ENCODE results near the gene ZNF831. TPM values are rescaled to one million over a fixed set of nuclear protein-coding genes. Genes with fewer than 3 reads are reported as not detected.

Gene ZNF831
- total RNA-seq, 1 experiment from 2014 or later, result not detected

GRCh38 chr20:59242714-59243626 lies 79.3 kb downstream of the ZNF831 start:
- no peaks in the 10 kb centered on the region for H3K27me3 ChIP-seq (ENCODE audit: control insufficient read depth, insufficient read depth, low read length)
- H3K36me3 ChIP-seq (replicated peaks; ENCODE audit: control insufficient read depth, insufficient read depth, low read length), result no peaks in the 10 kb centered on the region
- DNase-seq, result no peak
- no peak overlapping the region for H3K4me3 ChIP-seq (ENCODE audit: insufficient read depth, low read depth, low read length)

- Histone ChIP-seq H3K4me3 (ENCODE audit: insufficient read depth, low read depth, low read length) (no peak overlapping the region), H3K27me3 (ENCODE audit: control insufficient read depth, insufficient read depth, low read length) (no peaks in the 10 kb centered on the region), H3K36me3 (replicated peaks; ENCODE audit: control insufficient read depth, insufficient read depth, low read length) (no peaks in the 10 kb centered on the region)
- no peak for DNase-seq
Measured at GRCh38 chr20:59246691-59247400, 83.2 kb downstream of the ZNF831 start.

GRCh38 chr20:59247731-59248684 lies 84.4 kb downstream of the ZNF831 start:
- DNase-seq, result no peak
- no peak overlapping the region for H3K4me3 ChIP-seq (ENCODE audit: insufficient read depth, low read depth, low read length)
- H3K27me3 ChIP-seq (ENCODE audit: control insufficient read depth, insufficient read depth, low read length), result no peaks in the 10 kb centered on the region
- H3K36me3 ChIP-seq (replicated peaks; ENCODE audit: control insufficient read depth, insufficient read depth, low read length), result no peaks in the 10 kb centered on the region

- DNase-seq, result no peak
- H3K4me3 ChIP-seq (ENCODE audit: insufficient read depth, low read depth, low read length), result no peak overlapping the region
- H3K27me3 ChIP-seq (ENCODE audit: control insufficient read depth, insufficient read depth, low read length), result no peaks in the 10 kb centered on the region
- H3K36me3 ChIP-seq (replicated peaks; ENCODE audit: control insufficient read depth, insufficient read depth, low read length), result no peaks in the 10 kb centered on the region
Measured at GRCh38 chr20:59250293-59250692, 86.7 kb downstream of the ZNF831 start.

GRCh38 chr20:59253325-59253724 lies 89.7 kb downstream of the ZNF831 start:
- Histone ChIP-seq H3K27me3 (ENCODE audit: control insufficient read depth, insufficient read depth, low read length) (no peaks in the 10 kb centered on the region), H3K4me3 (ENCODE audit: insufficient read depth, low read depth, low read length) (no peak overlapping the region), H3K36me3 (replicated peaks; ENCODE audit: control insufficient read depth, insufficient read depth, low read length) (no peaks in the 10 kb centered on the region)
- no peak for DNase-seq

GRCh38 chr20:59253779-59254319 lies 90.2 kb downstream of the ZNF831 start:
- no peaks in the 10 kb centered on the region for H3K27me3 ChIP-seq (ENCODE audit: control insufficient read depth, insufficient read depth, low read length)
- no peaks in the 10 kb centered on the region for H3K36me3 ChIP-seq (replicated peaks; ENCODE audit: control insufficient read depth, insufficient read depth, low read length)
- no peak for DNase-seq
- H3K4me3 ChIP-seq (ENCODE audit: insufficient read depth, low read depth, low read length), result no peak overlapping the region

- no peaks in the 10 kb centered on the region for H3K36me3 ChIP-seq (replicated peaks; ENCODE audit: control insufficient read depth, insufficient read depth, low read length)
- no peak for DNase-seq
Measured at GRCh38 chr20:59255256-59255655, 91.6 kb downstream of the ZNF831 start.

GRCh38 chr20:59258221-59258621 lies 94.6 kb downstream of the ZNF831 start:
- no peak for DNase-seq
- Histone ChIP-seq H3K4me3 (ENCODE audit: insufficient read depth, low read depth, low read length) (no peak overlapping the region), H3K36me3 (replicated peaks; ENCODE audit: control insufficient read depth, insufficient read depth, low read length) (no peaks in the 10 kb centered on the region), H3K27me3 (ENCODE audit: control insufficient read depth, insufficient read depth, low read length) (no peaks in the 10 kb centered on the region)

More at GRCh38 chr20:59255256-59255655, 91.6 kb downstream of the ZNF831 start:
- Histone ChIP-seq H3K4me3 (ENCODE audit: insufficient read depth, low read depth, low read length) (no peak overlapping the region), H3K27me3 (ENCODE audit: control insufficient read depth, insufficient read depth, low read length) (no peaks in the 10 kb centered on the region)

GRCh38 chr20:59259946-59260345 lies 96.3 kb downstream of the ZNF831 start:
- H3K27me3 ChIP-seq (ENCODE audit: control insufficient read depth, insufficient read depth, low read length), result peaks cover 5% of the 10 kb centered on the region; the same call in 1 of the 2 replicates
- H3K36me3 ChIP-seq (replicated peaks; ENCODE audit: control insufficient read depth, insufficient read depth, low read length), result no peaks in the 10 kb centered on the region
- H3K4me3 ChIP-seq (ENCODE audit: insufficient read depth, low read depth, low read length), result no peak overlapping the region
- no peak for DNase-seq

GRCh38 chr20:59265298-59265697 lies 101.7 kb downstream of the ZNF831 start:
- Histone ChIP-seq H3K4me3 (ENCODE audit: insufficient read depth, low read depth, low read length) (no peak overlapping the region), H3K36me3 (replicated peaks; ENCODE audit: control insufficient read depth, insufficient read depth, low read length) (no peaks in the 10 kb centered on the region), H3K27me3 (ENCODE audit: control insufficient read depth, insufficient read depth, low read length) (peaks cover 11% of the 10 kb centered on the region; the same call in 1 of the 2 replicates)
- DNase-seq, result no peak

GRCh38 chr20:59268870-59269269 lies 105.2 kb downstream of the ZNF831 start:
- no peak overlapping the region for H3K4me3 ChIP-seq (ENCODE audit: insufficient read depth, low read depth, low read length)

GRCh38 chr20:59269411-59270025 lies 105.9 kb downstream of the ZNF831 start:
- no peak overlapping the region for H3K4me3 ChIP-seq (ENCODE audit: insufficient read depth, low read depth, low read length)
- H3K27me3 ChIP-seq (ENCODE audit: control insufficient read depth, insufficient read depth, low read length), result peaks cover 8% of the 10 kb centered on the region; the same call in 1 of the 2 replicates

More at GRCh38 chr20:59268870-59269269, 105.2 kb downstream of the ZNF831 start:
- Histone ChIP-seq H3K27me3 (ENCODE audit: control insufficient read depth, insufficient read depth, low read length) (peaks cover 8% of the 10 kb centered on the region; the same call in 1 of the 2 replicates), H3K36me3 (replicated peaks; ENCODE audit: control insufficient read depth, insufficient read depth, low read length) (no peaks in the 10 kb centered on the region)
- DNase-seq, result peak; percentile 26

GRCh38 chr20:59270380-59270779 lies 106.8 kb downstream of the ZNF831 start:
- Histone ChIP-seq H3K27me3 (ENCODE audit: control insufficient read depth, insufficient read depth, low read length) (peaks cover 5% of the 10 kb centered on the region; the same call in 1 of the 2 replicates), H3K4me3 (ENCODE audit: insufficient read depth, low read depth, low read length) (no peak overlapping the region), H3K36me3 (replicated peaks; ENCODE audit: control insufficient read depth, insufficient read depth, low read length) (no peaks in the 10 kb centered on the region)
- DNase-seq, result no peak

More at GRCh38 chr20:59269411-59270025, 105.9 kb downstream of the ZNF831 start:
- H3K36me3 ChIP-seq (replicated peaks; ENCODE audit: control insufficient read depth, insufficient read depth, low read length), result no peaks in the 10 kb centered on the region
- no peak for DNase-seq

Data from H7 (cell line).